ENCODE measurements around the gene STARD5. TPM values are rescaled to one million over a fixed set of nuclear protein-coding genes. Genes with fewer than 3 reads are reported as not detected.

STARD5 gene
- total RNA-seq, 1 donor from 2014 or later: 2.4 TPM

DNA sequence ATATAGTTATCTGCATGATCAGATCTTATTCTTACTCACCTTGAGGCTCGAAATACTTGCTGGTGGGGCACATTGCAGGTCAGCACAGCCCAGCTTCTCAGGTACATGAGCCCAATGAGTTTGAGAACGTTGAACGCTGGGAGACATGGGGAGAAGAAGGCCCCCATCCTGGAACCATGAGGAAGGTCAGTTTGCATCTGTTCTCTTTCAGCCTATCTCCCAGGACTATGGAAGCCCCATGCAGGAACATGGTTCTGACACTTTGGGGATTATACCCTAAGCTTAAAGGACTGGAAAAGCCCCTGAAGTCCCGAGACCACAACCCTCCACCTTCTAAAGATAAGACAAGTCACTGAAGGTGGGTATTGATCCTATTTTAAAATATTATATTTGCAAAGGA, 17.4 kb upstream of the STARD5 start:
- H3K4me1 Mint-ChIP-seq: no peaks in the 10 kb centered on the region
- H3K9me3 Mint-ChIP-seq: no peaks in the 10 kb centered on the region
- no peak overlapping the region for H3K4me3 Mint-ChIP-seq
- H3K36me3 Mint-ChIP-seq (ENCODE audit: low read depth): no peaks in the 10 kb centered on the region
- peaks cover 18% of the 10 kb centered on the region for H3K27me3 Mint-ChIP-seq (ENCODE audit: low read depth)
- no peak for DNase-seq (ENCODE audit: low read depth, low spot score)
- no peak overlapping the region for H3K27ac Mint-ChIP-seq (ENCODE audit: unreplicated experiment)
- no peak for TF ChIP-seq CTCF (conservative IDR thresholded peaks at IDR 0.05)

DNA sequence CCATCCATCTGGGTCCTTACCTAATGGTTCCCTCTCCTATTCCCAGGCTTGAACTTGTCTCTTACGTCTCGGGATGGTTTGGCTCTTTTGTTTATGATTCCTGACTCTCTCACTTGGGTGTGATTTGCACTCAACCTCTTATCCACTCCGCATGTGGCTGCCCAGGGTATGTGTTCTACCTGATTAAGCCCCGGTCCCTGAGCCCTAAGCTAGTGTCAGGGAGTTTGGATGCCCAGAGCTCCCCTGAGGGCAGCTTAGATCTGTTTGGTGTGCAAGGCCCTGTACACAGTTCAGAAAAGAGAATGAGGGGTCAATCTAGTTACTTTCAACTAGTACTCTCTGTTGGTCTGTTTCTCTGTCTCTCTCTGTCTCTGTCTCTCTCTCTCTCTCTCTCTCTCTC, 15.9 kb upstream of the STARD5 start:
- no peak for TF ChIP-seq CTCF (conservative IDR thresholded peaks at IDR 0.05)
- no peak overlapping the region for H3K4me3 Mint-ChIP-seq
- peaks cover 18% of the 10 kb centered on the region for H3K27me3 Mint-ChIP-seq (ENCODE audit: low read depth)
- peak overlapping the region; percentile 21 for H3K27ac Mint-ChIP-seq (ENCODE audit: unreplicated experiment)
- H3K4me1 Mint-ChIP-seq: no peaks in the 10 kb centered on the region
- no peak for DNase-seq (ENCODE audit: low read depth, low spot score)
- H3K9me3 Mint-ChIP-seq: no peaks in the 10 kb centered on the region
- no peaks in the 10 kb centered on the region for H3K36me3 Mint-ChIP-seq (ENCODE audit: low read depth)

DNA sequence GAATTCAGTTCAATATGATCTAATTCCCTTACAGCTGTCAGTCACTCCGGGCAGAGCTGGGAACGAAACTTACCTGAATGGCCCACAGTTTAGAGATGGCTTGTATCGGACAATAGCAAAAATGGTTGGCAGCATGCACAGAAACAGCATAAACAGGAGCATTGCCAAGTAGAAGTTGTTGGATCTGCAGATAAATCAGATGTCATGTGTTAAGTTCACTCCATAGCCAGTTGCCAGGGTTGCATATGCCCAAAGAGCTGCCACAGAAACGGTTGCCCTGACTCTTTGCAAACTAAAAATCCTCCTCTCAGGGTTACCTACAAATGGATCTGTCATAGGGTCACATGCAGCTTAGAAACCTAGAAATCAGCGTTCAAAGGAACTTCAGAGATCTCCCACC, 15.4 kb upstream of the STARD5 start:
- Mint-ChIP-seq H3K27ac (ENCODE audit: unreplicated experiment) (no peak overlapping the region), H3K36me3 (ENCODE audit: low read depth) (no peaks in the 10 kb centered on the region), H3K4me1 (no peaks in the 10 kb centered on the region), H3K27me3 (ENCODE audit: low read depth) (peaks cover 18% of the 10 kb centered on the region), H3K9me3 (no peaks in the 10 kb centered on the region), H3K4me3 (no peak overlapping the region)
- DNase-seq (ENCODE audit: low read depth, low spot score): no peak
- TF ChIP-seq CTCF (conservative IDR thresholded peaks at IDR 0.05): no peak

DNA sequence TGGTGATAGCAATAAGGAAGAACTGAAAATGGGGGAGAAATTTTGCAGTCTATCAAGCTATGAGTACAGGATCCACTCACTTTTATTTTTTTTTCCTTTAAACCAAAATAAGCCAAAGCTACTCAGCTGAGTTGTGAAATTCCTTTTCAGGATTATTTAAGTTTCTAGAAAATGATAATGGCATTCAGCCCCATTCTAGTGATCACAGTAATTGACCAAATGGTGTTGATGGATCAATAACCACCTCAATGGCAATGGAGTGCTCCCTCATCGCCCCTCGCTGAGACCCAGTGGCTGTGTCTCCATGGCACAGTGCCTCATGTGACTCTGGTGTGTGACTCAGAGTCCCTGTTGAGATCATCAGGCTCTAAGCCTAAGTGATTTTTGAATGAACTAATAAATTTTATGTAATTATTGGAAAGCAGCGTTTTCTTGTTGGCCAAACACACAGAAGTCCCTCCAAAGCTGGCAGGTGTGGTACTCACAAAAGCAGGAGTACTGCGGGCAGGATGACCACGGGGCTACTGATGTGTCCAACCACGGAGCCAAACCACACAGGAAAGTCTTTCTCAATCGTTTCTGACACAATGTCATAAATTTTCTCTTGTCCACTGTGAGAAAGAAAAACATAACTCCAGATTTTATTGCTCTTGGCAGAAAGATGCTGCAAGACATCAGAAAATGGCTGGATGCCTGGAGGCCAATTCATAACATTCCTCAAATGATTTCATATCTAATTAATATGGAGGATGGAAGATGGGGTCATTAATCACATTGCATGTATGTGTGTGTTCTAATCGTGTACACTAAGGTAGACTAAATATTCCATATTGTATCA, 14.4 kb upstream of the STARD5 start:
- TF ChIP-seq CTCF (conservative IDR thresholded peaks at IDR 0.05): no peak
- Mint-ChIP-seq H3K4me3 (no peak overlapping the region), H3K4me1 (no peaks in the 10 kb centered on the region), H3K27me3 (ENCODE audit: low read depth) (peaks cover 13% of the 10 kb centered on the region), H3K36me3 (ENCODE audit: low read depth) (no peaks in the 10 kb centered on the region), H3K27ac (ENCODE audit: unreplicated experiment) (no peak overlapping the region), H3K9me3 (no peaks in the 10 kb centered on the region)
- DNase-seq (ENCODE audit: low read depth, low spot score): no peak

DNA sequence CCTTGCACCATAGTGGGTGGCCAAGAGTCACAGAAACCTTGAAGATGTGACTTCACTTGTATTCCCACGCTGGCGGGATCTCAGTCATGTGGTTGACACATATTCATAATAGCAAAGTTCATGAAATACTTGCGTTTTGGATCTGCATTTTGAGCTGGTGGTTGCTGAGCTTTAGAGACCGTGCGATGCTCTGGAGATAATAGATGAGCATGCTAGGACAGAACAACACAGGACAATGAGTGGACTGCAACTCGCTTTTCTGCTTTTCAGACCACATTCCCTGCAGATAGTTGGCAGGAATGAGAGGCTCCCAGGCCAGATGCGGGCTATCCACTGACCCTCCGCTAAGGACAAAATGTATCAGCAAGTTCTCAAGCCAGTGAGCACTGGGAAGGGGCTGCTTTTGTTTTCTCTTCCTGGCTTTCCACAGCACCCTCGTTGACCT, 13.8 kb upstream of the STARD5 start:
- TF ChIP-seq CTCF (conservative IDR thresholded peaks at IDR 0.05): no peak

More for the DNA sequence above, 13.8 kb upstream of the STARD5 start:
- Mint-ChIP-seq H3K4me3 (no peak overlapping the region), H3K27ac (ENCODE audit: unreplicated experiment) (no peak overlapping the region), H3K9me3 (no peaks in the 10 kb centered on the region), H3K36me3 (ENCODE audit: low read depth) (no peaks in the 10 kb centered on the region), H3K4me1 (no peaks in the 10 kb centered on the region), H3K27me3 (ENCODE audit: low read depth) (peaks cover 13% of the 10 kb centered on the region)
- no peak for DNase-seq (ENCODE audit: low read depth, low spot score)
